Liver (tissue), 3 donors: ENCODE data around the gene FBLIM1.

Experiments used
- FOXA1 ChIP-seq: IDR thresholded peaks from 2 replicates; pipeline ENCODE4 v1.6.1; 2016; ENCODE audit warnings: antibody characterized with exemption
- GABPA ChIP-seq, 2 donors: IDR thresholded peaks in 1 of 2; conservative IDR thresholded peaks in 1 of 2; 2 replicates each; pipeline ENCODE4 v1.6.1; 2016; ENCODE audit warnings: antibody characterized with exemption in 2 of 2, mild to moderate bottlenecking in 1 of 2, moderate library complexity in 1 of 2
- HNF4A ChIP-seq, 2 donors: conservative IDR thresholded peaks; 2 replicates each; pipeline ENCODE4 v1.6.1; 2016; ENCODE audit warnings: antibody characterized with exemption in 2 of 2, mild to moderate bottlenecking in 2 of 2
- JUND ChIP-seq, 2 donors: IDR thresholded peaks; 2 replicates each; pipeline ENCODE4 v1.6.1; 2016; ENCODE audit warnings: antibody characterized with exemption in 2 of 2
- RAD21 ChIP-seq, 2 donors: IDR thresholded peaks; 2 replicates each; pipeline ENCODE4 v1.6.1; 2016; ENCODE audit warnings: antibody characterized with exemption in 2 of 2, mild to moderate bottlenecking in 2 of 2
- RXRA ChIP-seq, 2 donors: IDR thresholded peaks; 2 replicates each; pipeline ENCODE4 v1.6.1; 2017 to 2018; ENCODE audit warnings: antibody characterized with exemption in 2 of 2, mild to moderate bottlenecking in 1 of 2
- SP1 ChIP-seq: IDR thresholded peaks from 2 replicates; pipeline ENCODE4 v1.6.1; 2018; ENCODE audit warnings: antibody characterized with exemption, mild to moderate bottlenecking
- YY1 ChIP-seq: IDR thresholded peaks from 2 replicates; pipeline ENCODE4 v1.6.1; 2016; ENCODE audit warnings: antibody characterized with exemption, mild to moderate bottlenecking
- TF ChIP-seq, protein P1 (sequence below): fragments of 150-350 bp; IDR thresholded peaks from 2 replicates; pipeline ENCODE4 v1.5.1; 2017; ENCODE audit warnings: improper control_type of control experiment, low read depth, low read length; ENCODE audit not compliant: missing input control
- TF ChIP-seq, protein P2 (sequence below): IDR thresholded peaks from 2 replicates; pipeline ENCODE4 v1.6.1; 2016; ENCODE audit warnings: antibody characterized with exemption
- TF ChIP-seq, protein P3 (sequence below): IDR thresholded peaks from 2 replicates; pipeline ENCODE4 v1.6.1; 2016; ENCODE audit warnings: antibody characterized with exemption
- TF ChIP-seq, protein P4 (sequence below): IDR thresholded peaks from 2 replicates; pipeline ENCODE4 v1.6.1; 2016; ENCODE audit warnings: antibody characterized with exemption, mild to moderate bottlenecking
- donor health status: healthy.
- donor health status: healthy.

DNA sequence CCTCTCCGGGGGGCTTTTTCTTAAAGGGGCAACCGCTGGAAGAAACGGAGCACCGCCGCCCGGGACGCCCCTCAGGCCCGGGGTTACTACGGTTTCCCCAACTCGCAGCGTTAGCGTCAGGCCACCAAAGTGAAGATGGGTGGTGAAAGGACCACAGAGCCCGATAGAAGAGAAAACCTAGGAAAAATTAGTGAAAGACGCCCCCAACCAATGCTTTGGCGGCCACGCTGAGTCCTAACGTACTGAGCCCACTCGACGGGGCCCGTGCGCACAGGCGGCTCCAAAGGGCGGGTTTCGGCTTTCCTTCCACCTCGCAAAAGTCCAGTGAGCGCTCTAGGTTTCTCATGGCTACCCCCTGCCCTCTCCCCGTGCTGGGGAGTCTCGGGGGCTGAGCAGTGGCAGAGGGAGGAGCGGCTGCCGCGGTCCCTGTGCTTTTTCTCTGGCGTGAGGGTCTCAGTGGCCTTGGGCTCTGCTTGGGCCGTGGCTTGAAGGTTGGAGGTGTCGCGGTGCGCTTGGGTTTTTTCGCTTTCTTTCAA, 76.7 kb downstream of the FBLIM1 start:
- TF ChIP-seq, protein P1, sequence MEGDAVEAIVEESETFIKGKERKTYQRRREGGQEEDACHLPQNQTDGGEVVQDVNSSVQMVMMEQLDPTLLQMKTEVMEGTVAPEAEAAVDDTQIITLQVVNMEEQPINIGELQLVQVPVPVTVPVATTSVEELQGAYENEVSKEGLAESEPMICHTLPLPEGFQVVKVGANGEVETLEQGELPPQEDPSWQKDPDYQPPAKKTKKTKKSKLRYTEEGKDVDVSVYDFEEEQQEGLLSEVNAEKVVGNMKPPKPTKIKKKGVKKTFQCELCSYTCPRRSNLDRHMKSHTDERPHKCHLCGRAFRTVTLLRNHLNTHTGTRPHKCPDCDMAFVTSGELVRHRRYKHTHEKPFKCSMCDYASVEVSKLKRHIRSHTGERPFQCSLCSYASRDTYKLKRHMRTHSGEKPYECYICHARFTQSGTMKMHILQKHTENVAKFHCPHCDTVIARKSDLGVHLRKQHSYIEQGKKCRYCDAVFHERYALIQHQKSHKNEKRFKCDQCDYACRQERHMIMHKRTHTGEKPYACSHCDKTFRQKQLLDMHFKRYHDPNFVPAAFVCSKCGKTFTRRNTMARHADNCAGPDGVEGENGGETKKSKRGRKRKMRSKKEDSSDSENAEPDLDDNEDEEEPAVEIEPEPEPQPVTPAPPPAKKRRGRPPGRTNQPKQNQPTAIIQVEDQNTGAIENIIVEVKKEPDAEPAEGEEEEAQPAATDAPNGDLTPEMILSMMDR = no peak
- TF ChIP-seq GABPA (IDR thresholded peaks at IDR 0.05 in 1 of 2, conservative IDR thresholded peaks at IDR 0.05 in 1 of 2) = no peak
- TF ChIP-seq, protein P2, sequence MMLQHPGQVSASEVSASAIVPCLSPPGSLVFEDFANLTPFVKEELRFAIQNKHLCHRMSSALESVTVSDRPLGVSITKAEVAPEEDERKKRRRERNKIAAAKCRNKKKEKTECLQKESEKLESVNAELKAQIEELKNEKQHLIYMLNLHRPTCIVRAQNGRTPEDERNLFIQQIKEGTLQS = no peak
- no peak for TF ChIP-seq YY1
- TF ChIP-seq JUND (IDR thresholded peaks at IDR 0.05) = no peak
- TF ChIP-seq RXRA (IDR thresholded peaks at IDR 0.05) = no peak
- TF ChIP-seq FOXA1 = no peak
- TF ChIP-seq, protein P3, sequence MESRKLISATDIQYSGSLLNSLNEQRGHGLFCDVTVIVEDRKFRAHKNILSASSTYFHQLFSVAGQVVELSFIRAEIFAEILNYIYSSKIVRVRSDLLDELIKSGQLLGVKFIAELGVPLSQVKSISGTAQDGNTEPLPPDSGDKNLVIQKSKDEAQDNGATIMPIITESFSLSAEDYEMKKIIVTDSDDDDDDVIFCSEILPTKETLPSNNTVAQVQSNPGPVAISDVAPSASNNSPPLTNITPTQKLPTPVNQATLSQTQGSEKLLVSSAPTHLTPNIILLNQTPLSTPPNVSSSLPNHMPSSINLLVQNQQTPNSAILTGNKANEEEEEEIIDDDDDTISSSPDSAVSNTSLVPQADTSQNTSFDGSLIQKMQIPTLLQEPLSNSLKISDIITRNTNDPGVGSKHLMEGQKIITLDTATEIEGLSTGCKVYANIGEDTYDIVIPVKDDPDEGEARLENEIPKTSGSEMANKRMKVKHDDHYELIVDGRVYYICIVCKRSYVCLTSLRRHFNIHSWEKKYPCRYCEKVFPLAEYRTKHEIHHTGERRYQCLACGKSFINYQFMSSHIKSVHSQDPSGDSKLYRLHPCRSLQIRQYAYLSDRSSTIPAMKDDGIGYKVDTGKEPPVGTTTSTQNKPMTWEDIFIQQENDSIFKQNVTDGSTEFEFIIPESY = no peak
- no peak for TF ChIP-seq HNF4A (conservative IDR thresholded peaks at IDR 0.05)
- TF ChIP-seq, protein P4, sequence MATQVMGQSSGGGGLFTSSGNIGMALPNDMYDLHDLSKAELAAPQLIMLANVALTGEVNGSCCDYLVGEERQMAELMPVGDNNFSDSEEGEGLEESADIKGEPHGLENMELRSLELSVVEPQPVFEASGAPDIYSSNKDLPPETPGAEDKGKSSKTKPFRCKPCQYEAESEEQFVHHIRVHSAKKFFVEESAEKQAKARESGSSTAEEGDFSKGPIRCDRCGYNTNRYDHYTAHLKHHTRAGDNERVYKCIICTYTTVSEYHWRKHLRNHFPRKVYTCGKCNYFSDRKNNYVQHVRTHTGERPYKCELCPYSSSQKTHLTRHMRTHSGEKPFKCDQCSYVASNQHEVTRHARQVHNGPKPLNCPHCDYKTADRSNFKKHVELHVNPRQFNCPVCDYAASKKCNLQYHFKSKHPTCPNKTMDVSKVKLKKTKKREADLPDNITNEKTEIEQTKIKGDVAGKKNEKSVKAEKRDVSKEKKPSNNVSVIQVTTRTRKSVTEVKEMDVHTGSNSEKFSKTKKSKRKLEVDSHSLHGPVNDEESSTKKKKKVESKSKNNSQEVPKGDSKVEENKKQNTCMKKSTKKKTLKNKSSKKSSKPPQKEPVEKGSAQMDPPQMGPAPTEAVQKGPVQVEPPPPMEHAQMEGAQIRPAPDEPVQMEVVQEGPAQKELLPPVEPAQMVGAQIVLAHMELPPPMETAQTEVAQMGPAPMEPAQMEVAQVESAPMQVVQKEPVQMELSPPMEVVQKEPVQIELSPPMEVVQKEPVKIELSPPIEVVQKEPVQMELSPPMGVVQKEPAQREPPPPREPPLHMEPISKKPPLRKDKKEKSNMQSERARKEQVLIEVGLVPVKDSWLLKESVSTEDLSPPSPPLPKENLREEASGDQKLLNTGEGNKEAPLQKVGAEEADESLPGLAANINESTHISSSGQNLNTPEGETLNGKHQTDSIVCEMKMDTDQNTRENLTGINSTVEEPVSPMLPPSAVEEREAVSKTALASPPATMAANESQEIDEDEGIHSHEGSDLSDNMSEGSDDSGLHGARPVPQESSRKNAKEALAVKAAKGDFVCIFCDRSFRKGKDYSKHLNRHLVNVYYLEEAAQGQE = no peak
- TF ChIP-seq SP1 = no peak
- no peak for TF ChIP-seq RAD21 (IDR thresholded peaks at IDR 0.05)
